Measurements from ENCODE around the gene HM13.
A peak's percentile ranks its signal among the peaks of the same experiment; 100 is the strongest.
"Not testable (repeated sequence)": the region's sequence is repeated elsewhere in the genome, so short reads cannot be mapped to it uniquely, and the experiment has no call there.

HM13 gene, protein sequence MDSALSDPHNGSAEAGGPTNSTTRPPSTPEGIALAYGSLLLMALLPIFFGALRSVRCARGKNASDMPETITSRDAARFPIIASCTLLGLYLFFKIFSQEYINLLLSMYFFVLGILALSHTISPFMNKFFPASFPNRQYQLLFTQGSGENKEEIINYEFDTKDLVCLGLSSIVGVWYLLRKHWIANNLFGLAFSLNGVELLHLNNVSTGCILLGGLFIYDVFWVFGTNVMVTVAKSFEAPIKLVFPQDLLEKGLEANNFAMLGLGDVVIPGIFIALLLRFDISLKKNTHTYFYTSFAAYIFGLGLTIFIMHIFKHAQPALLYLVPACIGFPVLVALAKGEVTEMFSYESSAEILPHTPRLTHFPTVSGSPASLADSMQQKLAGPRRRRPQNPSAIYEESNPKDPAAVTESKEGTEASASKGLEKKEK

GRCh38 chr20:31514154-31515071 is at the start of gene HM13:
Gene HM13, plus strand, starts transcription at chr20:31514442. Its CDS starts 110 bp downstream, at chr20:31514552.
- TF ChIP-seq, protein P1, sequence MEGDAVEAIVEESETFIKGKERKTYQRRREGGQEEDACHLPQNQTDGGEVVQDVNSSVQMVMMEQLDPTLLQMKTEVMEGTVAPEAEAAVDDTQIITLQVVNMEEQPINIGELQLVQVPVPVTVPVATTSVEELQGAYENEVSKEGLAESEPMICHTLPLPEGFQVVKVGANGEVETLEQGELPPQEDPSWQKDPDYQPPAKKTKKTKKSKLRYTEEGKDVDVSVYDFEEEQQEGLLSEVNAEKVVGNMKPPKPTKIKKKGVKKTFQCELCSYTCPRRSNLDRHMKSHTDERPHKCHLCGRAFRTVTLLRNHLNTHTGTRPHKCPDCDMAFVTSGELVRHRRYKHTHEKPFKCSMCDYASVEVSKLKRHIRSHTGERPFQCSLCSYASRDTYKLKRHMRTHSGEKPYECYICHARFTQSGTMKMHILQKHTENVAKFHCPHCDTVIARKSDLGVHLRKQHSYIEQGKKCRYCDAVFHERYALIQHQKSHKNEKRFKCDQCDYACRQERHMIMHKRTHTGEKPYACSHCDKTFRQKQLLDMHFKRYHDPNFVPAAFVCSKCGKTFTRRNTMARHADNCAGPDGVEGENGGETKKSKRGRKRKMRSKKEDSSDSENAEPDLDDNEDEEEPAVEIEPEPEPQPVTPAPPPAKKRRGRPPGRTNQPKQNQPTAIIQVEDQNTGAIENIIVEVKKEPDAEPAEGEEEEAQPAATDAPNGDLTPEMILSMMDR (IDR thresholded peaks at IDR 0.05; ENCODE audit: low read depth, low read length) = peak; percentile 63
- H3K4me3 ChIP-seq (replicated peaks in 1 of 2; ENCODE audit: low read depth in 2 of 2, low read length in 2 of 2) = peak within 1 kb of the TSS; percentile 98 to 100
- peak; percentile 94 to 96 for DNase-seq (ENCODE audit: low read depth in 2 of 2)

- H3K4me3 ChIP-seq (replicated peaks in 1 of 2; ENCODE audit: low read depth in 2 of 2, low read length in 2 of 2); DNase-seq (ENCODE audit: low read depth in 2 of 2): not testable (repeated sequence)
Observed at GRCh38 chr20:31470946-31471345, 43.3 kb upstream of the HM13 start.

DNA sequence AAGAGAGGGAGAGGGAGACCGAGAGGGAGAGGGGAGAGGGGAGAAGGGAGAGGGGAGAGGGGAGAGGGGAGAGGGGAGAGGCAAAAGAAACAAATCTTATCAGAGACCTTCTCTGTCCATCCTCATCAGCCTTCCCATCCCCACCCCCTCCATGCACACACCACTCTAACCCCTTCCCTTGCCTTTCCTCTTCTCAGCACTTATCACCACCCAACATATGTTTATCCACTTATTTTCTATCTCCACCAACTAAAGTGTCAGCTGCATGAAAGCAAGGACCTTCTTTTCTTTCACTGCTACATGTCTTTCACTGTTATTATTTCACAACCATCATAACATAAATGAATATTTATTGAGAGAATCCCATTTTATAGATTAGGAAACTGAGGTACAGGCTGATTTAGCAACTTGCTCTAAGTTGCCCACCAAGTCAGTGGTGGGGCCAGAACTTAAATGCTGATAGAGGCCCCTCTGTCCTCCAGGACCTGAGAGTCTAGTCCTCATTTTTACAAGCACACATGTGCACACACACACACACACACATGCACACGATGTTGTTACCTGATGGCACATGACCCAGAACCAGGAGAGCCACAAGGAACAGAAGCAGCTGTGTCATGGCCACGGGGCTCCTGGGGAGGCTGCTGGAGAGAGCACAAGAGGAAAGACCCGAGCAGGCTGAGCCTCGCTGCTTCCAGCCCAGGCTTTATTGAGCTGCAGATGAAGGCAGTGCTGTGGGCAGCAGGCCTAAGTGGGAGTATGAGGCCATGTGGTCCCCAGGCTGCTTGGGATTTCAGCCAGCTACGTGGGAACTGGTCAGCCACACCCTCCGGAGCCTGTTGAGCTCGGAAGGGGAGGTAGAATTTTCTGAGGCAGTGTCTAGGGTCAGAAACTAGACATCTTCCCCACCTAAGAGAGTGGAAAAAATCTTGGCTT is 41.6 kb upstream of the HM13 start:
- H3K4me3 ChIP-seq (replicated peaks in 1 of 2; ENCODE audit: low read depth in 2 of 2, low read length in 2 of 2) = no peak overlapping the region
- TF ChIP-seq, protein P1 (IDR thresholded peaks at IDR 0.05; ENCODE audit: low read depth, low read length) = no peak
- DNase-seq (ENCODE audit: low read depth in 2 of 2) = peak; percentile 50 to 55

- no peak overlapping the region for H3K4me3 ChIP-seq (replicated peaks in 1 of 2; ENCODE audit: low read depth in 2 of 2, low read length in 2 of 2)
- TF ChIP-seq, protein P1 (IDR thresholded peaks at IDR 0.05; ENCODE audit: low read depth, low read length) = no peak
- peak in 1 of 2 donors; percentile 69 for DNase-seq (ENCODE audit: low read depth in 2 of 2)
Observed at GRCh38 chr20:31473331-31474096, 40.7 kb upstream of the HM13 start.

- DNase-seq (ENCODE audit: low read depth in 2 of 2) = no peak
- H3K4me3 ChIP-seq (replicated peaks in 1 of 2; ENCODE audit: low read depth in 2 of 2, low read length in 2 of 2) = no peak overlapping the region
- TF ChIP-seq, protein P1 (IDR thresholded peaks at IDR 0.05; ENCODE audit: low read depth, low read length) = no peak
Observed at GRCh38 chr20:31474097-31474436, 40.2 kb upstream of the HM13 start.

- DNase-seq (ENCODE audit: low read depth in 2 of 2) = no peak
- H3K4me3 ChIP-seq (replicated peaks in 1 of 2; ENCODE audit: low read depth in 2 of 2, low read length in 2 of 2) = peak within 1 kb of the TSS; percentile 43 to 50
- TF ChIP-seq, protein P1 (IDR thresholded peaks at IDR 0.05; ENCODE audit: low read depth, low read length) = no peak
Observed at GRCh38 chr20:31474758-31475427, 39.3 kb upstream of the HM13 start, which contains the start of the genes DEFB124 and REM1. Gene DEFB124, minus strand, starts transcription at chr20:31475127. Its CDS starts 2,114 bp downstream, at chr20:31473013. Gene REM1, plus strand, starts transcription at chr20:31475288. Its CDS starts 1,158 bp downstream, at chr20:31476446.

Data from cardiac fibroblast (primary cell).